T follicular helper cell (primary cell): Measurements from ENCODE around the gene CTU2.
"Not testable (repeated sequence)": the region's sequence is repeated elsewhere in the genome, so short reads cannot be mapped to it uniquely, and the experiment has no call there.

Experiments used
- DNase-seq: peaks from one replicate; pipeline ENCODE4 v3.0.0-alpha.2; 2020; ENCODE audit warnings: low read depth
- total RNA-seq, 2 experiments: gene quantifications; one replicate each; lab custom pipeline; 2026; lab: John Stamatoyannopoulos, UW

CTU2 gene
- 33.6 to 54.2 reads per million in 2 experiments for total RNA-seq

DNA sequence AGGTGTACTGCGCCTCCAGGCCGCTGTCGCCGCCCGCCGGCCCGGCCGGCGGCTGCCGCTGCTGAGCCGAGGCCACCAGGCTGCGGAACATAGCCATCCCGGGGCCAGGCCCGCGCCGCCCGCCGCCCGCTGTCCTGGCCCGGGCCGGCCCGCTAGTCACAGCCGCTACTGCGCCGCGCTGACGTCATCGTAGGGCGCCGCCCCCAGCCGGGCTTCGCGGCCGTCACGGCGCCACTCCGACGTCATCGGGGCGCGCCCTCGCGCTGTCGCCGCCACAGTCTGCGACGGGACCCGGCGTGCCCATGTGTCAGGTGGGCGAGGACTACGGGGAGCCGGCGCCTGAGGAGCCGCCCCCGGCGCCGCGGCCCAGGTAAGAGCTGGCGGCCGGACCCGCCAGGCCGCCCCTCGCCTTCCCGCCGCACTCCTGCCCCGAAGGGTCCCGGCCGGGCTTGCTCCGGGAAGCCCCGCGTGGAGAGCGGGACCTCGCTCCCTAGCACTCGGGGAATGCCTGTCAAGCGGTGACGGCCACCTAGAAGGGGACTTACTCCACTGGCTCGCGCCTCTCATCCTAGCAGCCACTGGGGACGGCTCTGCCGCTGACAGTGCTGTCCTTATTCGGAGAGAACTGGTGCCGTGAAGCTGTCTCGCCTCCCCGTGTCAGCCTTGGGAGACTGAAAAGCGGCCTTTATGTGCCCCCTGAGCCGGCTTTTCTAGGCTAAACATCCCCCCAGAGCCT is at the start of gene CTU2, which contains the start of gene RNF166:
CTU2 (plus strand) TSS at position 275 of the 736 bp plus-strand sequence; CDS start at position 303, 28 bp downstream.
RNF166 (minus strand) TSS at position 180 of the 736 bp plus-strand sequence; CDS start at position 97, 83 bp downstream.
- DNase-seq: peak; percentile 91

DNA sequence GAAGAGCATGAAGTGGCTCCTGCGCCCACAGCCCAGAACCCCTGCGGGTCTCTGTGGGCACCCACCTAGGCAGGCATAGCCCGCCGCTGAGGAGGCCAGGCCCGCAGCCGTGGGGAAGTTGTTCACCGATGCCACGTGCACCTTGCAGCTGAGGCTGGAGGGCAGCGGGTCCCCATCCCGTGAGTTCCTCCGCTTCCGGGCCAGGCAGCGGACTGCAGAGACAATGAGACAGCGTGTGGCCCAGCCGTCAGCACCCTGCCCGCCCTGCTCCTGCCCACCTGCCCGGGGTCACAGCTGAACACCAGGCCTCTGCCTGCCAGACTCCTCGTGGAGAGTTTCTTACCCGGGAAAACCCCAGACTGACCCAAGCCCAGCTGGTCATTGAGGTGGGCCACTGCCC is 48.9 kb upstream of the CTU2 start:
- DNase-seq: no peak

DNA sequence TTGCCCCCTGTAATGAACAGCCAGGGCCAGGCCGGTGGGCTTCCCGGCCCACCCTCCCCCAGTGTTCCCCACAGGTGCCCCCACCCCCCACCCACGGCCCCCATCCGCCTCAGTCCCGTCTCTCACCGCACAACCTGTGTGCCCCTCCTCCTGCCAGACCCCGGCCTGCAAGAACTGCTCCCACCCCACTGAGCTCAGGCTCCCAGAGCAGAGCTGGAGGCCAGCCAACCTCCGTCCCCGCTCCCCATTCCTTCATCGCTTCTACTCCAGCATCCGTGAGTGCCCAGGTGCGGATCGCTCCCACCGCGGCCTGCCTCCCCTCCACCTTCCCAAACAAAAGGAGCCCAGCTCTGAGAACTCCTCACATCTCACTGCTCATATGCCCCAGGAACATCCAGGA is 47.6 kb upstream of the CTU2 start:
- no peak for DNase-seq

DNA sequence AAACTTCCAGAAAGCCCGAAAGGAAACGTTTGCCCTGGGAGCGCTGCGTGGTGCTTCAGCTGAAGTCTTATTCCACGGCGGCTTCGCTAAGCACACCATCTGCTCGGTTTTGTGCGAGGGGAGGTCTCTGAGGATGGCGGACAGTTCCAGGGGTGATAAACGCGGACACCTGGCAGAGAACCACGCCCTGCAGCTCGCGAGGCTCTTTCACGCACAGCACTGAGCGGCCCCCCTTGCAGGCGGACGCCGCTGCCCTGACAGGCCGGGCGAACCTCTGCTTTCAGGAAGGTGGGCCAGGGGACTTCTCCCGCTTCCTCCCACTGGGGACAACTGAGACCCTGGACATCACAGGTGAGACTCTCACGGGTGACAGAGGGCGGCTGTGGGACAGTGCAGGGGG is 47.1 kb upstream of the CTU2 start:
- DNase-seq: no peak

DNA sequence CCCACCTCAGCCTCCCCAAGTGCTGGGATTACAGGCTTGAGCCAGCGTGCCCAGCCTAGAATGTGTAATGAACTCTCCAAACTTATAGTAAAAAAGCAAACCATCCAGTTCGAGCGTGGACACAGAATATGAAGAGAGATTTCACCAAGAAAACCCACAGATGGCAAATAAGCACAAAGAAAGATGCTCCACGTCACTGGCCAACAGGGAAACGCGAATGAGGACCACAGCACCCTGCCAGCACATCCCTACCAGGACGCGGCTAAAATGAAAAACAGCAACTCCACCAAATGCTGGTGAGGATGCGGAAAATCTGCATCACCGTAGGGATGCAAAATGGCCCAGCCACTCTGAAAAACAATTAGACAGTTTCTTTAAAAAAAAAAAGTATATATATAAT is 44.8 kb upstream of the CTU2 start:
- no peak for DNase-seq

DNA sequence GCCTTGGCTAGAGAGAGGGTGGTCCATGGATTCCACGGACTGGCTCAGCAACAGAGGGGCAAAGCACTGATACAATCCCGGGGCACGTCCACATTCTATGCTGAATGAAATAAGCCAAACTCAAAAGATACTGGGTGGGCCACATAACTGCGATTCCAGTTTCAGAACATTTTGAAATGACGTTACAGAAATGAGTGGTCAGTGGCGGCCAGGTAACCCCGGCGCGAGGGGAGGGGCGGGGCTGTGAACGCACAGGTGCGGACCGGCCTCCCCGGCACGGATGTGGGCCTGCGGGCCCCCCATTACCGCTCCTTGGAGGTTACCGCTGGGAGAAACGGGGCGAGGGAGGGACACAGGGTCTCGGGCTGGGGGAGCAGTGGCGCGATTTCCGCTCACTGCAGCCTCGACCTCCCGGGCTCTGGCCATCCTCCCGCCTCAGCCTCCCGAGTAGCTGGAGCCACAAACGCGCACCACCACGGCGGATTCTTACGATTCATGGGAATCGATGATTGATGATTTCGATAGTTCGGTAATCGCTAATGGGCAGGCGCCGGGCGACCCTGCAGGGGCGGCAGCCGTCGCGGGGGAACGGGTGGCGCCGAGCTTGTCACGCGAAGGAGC is 44.0 kb upstream of the CTU2 start:
- DNase-seq: no peak

DNA sequence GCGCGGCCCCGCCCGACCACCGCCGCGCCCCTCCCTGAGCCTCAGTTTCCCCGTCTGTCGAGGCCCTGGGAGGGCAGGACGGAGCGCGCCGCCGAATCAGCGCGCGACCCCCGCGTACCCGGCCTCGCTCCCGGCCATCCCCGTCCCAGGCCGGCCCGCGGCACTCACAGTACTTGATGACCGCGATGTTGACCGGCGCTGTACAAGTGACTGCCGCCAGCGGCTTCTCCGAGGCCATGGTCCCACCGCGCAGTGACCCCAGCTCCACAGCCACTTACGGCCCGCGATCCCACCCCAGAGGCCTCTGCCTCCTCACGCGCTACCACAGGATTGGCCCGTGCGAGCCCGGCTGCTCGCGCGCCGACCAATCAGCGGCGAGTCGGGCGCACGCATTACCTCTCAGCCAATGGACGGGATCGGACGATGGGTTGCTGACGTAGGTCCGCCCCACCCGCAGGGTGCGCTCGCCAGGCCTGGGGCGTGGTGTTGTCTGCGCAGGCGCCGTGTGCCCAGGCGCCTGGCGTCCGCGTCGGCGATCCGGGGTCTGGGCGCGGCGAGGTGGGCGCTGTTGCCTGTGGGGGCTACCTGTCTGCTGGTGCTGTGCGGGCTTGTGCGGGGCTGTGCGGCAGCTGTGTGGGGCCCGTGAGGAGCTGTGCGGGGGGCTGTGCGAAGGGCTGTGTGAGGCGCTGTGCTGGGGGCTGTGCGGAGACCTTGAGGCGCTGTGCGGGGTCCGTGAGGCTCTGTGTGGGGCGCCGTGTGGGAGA is 43.3 kb upstream of the CTU2 start, which contains the start of gene MVD:
MVD (minus strand) TSS at position 249 of the 764 bp plus-strand sequence; CDS start at position 238, 11 bp downstream.
- peak; percentile 95 for DNase-seq

DNA sequence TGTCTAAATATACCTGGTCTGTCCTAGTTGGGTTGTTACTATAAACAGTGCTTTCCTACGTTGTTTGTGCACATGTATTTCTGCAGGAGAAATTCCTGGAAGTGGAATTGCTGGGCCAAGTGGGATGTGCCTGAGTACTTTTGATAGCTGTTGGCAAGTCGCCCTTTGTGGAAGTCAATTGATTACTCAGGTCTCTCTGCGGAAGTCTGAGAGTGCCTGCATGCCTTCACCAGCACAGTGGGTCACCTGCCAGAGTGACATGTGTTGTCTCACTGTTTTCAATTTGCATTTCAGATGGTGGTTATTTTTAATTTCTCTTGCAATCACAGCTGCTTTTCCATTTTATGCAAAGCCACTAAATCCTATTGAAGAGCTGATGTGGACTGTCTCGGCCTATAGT is 41.2 kb upstream of the CTU2 start:
- DNase-seq: no peak

DNA sequence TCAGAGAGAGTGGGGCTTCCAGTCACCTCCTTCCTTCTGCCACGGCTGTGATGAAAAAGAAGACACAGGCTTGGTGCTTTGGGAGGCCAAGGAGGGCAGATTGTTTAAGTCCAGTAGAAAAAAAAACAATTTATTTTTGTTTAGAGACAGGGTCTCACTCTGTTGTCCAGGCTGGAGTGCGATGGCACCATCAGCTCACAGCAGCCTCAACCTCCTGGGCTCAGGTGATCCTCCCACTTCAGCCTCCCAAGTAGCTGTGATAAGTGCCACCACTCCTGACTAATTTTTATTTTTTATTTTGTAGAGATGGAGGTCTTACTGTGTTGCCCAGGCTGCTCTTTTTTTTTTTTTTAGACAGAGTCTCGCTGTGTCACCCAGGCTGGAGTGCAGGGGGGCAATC is 40.7 kb upstream of the CTU2 start:
- DNase-seq: no peak

DNA sequence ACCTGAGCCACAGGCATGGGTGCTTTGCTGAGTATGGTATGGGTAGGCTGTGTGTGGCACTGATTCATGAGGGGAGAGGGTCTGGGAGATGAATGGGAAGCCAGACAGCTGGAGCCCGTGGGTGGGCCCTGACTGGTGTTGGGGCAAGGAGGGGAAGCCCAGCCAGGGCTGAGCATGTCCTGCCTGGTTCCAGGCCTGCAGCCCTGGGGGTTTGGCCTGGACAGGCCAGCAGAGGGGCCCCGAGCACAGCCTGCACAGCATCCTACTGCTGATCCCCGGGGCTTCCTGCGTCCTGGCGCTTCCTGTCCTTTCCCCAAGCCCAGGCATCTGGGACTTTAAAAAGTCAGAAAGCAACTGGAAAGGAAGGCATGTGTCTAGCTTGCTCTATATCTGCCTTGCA is 38.8 kb upstream of the CTU2 start:
- no peak for DNase-seq

DNA sequence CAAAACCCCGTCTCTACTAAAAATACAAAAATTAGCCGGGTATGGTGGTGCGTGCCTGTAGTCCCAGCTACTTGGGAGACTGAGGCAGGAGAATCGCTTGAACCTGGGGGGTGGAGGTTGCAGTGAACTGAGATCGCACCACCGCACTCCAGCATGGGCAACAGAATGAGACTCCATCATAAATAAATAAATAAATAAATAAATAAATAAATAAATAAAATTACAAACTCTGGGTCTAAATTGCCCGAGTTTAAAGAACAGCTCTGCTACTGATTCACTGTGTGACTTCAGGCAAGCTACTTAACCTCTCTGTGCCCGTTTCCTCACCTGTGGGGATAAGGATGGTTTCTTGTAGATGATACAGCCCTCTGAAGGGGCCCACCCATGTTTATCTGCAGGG is 36.8 kb upstream of the CTU2 start:
- not testable (repeated sequence) for DNase-seq

DNA sequence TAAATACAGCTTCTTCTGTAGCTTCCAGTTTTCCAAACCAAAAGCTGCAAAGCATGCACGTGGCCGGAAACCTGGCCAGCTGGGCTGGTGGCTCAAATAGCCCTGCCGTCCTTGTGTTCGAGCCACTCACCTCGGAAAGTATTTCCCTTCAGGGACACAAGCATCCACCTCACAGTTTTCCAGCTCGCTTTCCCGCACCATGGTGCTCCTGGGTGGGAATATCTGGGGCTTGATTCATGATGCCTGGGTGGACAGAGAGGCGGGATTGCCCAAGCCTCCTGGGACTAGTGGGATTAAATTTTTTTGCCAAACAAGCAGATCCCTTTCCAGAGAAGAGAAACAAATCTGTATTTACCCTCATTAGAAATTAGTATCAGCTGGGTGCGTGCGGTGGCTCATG is 36.3 kb upstream of the CTU2 start:
- no peak for DNase-seq

DNA sequence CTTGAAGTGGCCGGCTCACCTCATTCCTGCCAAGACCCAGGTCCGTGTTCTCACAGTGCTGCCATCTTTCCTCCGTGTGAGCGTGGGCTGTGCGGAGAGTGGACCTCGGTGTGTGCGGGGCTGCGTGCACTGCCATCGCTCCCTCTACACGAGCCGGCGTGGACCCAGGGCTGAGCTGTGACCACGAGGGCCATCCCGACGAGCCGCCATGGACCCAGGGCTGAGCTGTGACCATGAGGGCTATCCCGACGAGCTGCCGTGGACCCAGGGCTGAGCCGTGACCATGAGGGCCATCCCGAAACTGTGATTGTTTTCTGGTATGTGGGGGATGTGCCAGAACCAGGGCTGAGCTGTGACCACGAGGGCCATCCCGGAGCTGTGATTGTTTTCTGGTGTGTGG is 34.5 kb upstream of the CTU2 start:
- DNase-seq: no peak

DNA sequence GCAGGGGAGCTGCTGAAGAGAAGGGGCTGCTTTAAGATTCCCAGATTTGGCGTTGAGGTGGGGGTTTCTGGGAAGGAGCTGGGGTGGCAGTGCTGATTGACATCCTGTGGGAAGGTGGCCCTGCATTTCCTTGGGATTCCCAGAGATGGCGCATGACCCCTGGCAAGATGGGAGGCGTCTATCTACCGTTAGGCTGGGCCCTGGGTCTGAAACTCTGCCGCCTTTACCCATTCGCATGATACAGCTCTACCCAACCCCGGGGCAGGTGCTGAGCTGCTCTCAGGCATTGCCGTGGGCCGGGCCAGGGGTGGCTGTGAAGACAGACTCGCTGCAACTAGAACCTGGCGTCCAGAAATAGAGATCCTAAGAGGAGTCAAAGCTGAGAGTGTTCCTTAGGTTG is 33.5 kb upstream of the CTU2 start:
- no peak for DNase-seq

DNA sequence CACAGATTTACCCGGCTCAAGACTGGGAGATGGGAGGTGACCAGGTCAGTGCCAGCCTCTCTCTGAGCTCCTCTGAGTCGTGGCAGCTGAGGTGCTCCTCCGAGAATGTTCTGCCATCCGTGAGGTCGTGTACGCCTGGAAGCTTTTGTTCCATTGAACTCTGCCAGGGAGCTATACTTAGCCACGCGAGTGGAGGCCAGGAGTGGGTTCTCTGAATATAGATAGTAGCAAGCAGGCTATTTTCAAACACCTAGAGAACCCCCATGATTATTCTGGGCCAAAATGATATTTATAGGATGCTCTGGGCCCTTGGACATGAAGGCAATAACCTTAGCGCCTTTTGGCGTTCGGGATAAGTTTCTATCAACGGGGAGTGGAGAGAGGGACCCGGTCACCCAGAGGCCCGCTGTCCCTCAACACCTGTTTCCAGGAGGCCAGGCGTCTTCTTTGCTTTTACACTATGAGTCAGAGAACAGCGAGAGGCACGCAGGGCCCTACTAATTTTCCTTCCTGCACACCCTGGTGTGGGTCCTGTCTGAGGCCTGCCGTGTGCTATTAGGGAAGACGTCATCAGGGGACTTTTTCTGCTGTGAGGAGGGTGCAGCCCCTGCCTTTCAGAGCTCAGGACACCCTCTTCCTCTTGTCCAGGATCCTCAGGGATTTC is 32.5 kb upstream of the CTU2 start:
- DNase-seq: no peak

DNA sequence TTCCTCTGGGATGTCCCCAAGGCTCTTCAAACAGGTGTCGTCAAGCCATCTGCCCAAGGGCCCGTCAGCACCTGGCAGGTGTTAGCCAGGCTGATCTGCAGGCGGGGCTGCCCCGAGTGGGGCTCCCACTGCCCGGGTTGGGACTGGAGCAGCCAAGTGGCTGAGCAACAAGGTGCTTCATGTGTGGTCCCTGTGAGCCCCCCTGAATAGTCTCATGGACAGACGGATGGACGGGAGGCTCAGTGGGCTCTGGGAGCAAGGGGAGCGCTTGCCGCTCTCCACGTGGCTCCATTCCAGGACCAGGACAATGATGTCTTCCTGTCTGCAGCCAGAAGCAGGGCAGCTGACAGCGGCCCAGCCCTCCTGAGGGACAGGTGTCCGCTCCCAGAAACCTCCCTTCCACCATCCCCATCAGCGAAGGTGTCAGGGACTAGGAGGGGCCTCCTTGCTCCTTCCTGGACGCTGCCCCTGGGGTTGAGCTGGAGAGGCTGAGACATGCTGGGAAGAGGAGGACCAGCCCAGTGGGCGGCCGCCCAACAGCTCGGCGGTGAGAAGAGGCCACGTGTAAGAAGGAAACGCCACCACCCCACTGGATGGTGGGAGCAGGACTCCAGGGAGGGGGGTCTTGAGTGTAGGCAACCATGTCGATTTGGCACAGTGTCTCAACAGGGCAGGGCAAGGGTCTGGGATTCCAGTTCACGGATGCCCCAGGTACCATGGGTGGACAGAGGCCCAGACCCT is 29.6 kb upstream of the CTU2 start:
- DNase-seq: no peak

DNA sequence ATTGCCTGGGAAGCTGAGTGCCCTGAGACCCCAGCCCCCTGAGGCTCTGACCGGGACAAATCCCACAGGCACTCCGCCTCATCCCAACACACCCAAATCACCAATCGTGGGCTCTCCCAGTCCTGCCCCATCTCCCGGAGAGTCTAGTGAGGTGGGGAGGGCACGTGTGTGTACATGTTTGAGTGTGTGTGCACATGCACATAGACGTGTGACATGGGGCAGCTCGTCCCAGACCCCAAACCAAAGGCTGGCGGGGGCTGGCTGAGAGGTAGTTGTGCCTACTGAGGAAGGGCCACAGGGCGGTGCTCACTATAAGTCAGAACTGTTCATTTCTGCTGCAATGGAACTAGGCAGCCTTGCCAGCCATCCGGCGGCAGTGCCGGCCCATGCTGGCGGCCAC is 28.6 kb upstream of the CTU2 start:
- DNase-seq: no peak

DNA sequence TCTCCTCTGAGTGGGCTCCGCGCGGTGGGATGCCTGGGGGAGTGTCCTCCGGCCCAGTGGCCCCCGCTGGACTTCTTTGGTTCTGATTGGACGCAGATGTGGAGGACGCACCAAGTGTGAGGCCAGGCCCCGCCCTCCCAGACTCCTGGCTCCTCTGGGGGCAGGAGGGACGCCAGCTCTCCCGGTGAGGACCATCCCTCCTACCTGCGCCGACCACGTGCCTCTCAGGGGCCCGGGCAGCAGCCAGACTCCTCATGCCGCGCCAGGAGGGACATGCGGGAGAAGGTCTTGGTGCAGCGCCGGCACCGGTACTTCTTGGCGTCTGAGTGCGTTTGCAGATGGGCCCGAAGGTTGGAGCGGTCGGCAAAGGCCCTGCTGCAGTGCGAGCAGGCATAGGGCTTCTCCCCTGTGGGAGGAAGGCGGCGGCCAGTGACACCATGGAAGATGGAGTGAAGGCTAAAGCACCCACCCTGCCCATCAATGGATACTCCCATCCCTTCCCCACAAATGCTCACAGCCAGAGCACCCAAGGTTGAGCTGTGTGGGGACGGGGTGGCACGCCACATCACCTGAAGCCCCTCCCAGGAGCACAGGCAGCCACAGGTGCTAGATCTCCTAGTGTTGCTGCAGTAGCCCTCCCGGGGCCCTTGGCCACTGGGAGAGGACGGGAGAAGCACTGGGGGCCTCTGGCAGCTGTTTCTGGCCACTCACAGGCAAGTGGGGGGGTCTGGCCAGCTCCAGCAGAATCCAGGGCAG is 27.9 kb upstream of the CTU2 start:
- no peak for DNase-seq

DNA sequence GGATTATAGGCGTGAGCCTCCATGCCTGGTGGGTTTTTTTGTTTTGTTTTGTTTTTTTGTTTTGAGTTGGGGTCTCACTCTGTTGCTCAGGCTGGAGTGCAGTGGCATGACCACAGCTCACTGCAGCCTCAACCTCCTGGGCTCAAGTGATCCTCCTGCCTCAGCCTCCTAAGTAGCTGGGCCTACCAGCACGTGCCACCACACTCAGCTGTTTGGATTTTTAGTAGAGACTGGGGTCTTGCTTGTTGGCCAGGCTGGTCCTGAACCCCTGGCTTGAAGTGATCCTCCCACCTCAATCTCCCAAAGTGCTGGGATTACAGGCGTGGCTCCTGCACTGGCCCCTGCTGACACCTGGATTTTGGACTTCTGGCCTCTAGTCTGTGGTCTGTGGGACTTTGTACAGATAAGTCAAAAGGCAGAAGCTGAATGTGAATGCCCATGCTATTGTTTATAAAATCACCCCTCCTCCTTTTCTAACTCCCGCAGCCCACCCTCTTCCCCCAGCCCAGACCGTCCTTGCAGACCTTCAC is 25.7 kb upstream of the CTU2 start:
- no peak for DNase-seq

DNA sequence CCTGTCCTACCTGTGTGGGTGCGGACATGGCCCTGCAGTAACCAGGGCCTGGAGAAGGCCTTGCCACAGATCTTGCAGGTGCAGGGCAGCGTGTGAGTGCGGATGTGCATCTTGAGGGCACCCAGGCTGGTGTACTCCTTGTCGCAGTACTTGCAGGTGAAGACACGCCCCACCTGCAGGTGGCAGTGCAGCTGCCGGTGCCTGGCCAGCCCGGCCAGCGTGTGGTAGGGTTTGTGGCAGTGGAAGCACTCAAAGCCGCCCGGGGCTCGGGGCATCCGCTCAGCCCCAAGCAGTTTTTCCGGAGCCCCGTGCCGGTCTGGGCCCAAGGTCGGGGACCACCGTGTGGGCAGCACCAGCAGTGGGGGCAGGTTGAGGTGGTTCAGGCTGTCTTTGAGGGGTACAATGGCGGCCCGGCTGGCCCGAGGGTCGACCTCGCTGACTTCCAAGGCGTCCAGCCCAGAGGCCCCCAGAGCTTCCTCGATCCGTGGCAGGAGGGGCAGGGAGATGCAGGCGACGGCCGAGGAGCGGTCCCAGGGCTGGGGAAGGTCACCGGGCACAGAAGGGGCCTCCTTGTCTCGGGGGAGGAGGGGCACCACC is 25.1 kb upstream of the CTU2 start:
- no peak for DNase-seq
